NCI-H1092 treated with DMSO at 0.1 percent for 48 hours (cell line): ENCODE data around the gene CHI3L2.

Source experiments
- DNase-seq: peaks from one replicate; lab custom pipeline; 2025; lab: John Stamatoyannopoulos, UW

Gene CHI3L2

GRCh38 chr1:111251570-111251969 is 24.1 kb downstream of the CHI3L2 start:
- DNase-seq, result no peak

GRCh38 chr1:111252786-111253185 is 25.3 kb downstream of the CHI3L2 start:
- no peak for DNase-seq

- DNase-seq, result no peak
Observed at GRCh38 chr1:111253876-111254275, 26.4 kb downstream of the CHI3L2 start.

- DNase-seq, result no peak
Observed at GRCh38 chr1:111256988-111257658, 29.6 kb downstream of the CHI3L2 start.

GRCh38 chr1:111267801-111268508 is 40.4 kb downstream of the CHI3L2 start:
- DNase-seq, result no peak

GRCh38 chr1:111269825-111270406 is 42.4 kb downstream of the CHI3L2 start:
- DNase-seq, result no peak

GRCh38 chr1:111270771-111271463 is 43.4 kb downstream of the CHI3L2 start:
- DNase-seq, result no peak

GRCh38 chr1:111271464-111271801 is 43.9 kb downstream of the CHI3L2 start:
- no peak for DNase-seq

- DNase-seq, result no peak
Observed at GRCh38 chr1:111272081-111272480, 44.6 kb downstream of the CHI3L2 start.

GRCh38 chr1:111274653-111275052 is 47.1 kb downstream of the CHI3L2 start:
- no peak for DNase-seq

- DNase-seq, result no peak
Observed at GRCh38 chr1:111275079-111275478, 47.6 kb downstream of the CHI3L2 start.

- no peak for DNase-seq
Observed at GRCh38 chr1:111275780-111276433, 48.4 kb downstream of the CHI3L2 start.

GRCh38 chr1:111279144-111279543 is 51.6 kb downstream of the CHI3L2 start:
- no peak for DNase-seq

- DNase-seq, result no peak
Observed at GRCh38 chr1:111280267-111280666, 52.8 kb downstream of the CHI3L2 start.

- no peak for DNase-seq
Observed at GRCh38 chr1:111281411-111281810, 53.9 kb downstream of the CHI3L2 start.

GRCh38 chr1:111283838-111284237 is 56.3 kb downstream of the CHI3L2 start:
- DNase-seq, result no peak

- no peak for DNase-seq
Observed at GRCh38 chr1:111285879-111286278, 58.4 kb downstream of the CHI3L2 start.

- no peak for DNase-seq
Observed at GRCh38 chr1:111286912-111287311, 59.4 kb downstream of the CHI3L2 start.

GRCh38 chr1:111289371-111289770 is 61.9 kb downstream of the CHI3L2 start:
- no peak for DNase-seq

- DNase-seq, result peak; percentile 77
Observed at GRCh38 chr1:111290104-111290503, 62.6 kb downstream of the CHI3L2 start.

GRCh38 chr1:111290630-111291029 is 63.1 kb downstream of the CHI3L2 start, which contains the start of gene CHIA:
Gene CHIA, plus strand, starts transcription at chr1:111290851. Its CDS starts 19,617 bp downstream, at chr1:111310468.
- peak; percentile 96 for DNase-seq
